HT-29 (cell line): Measurements from ENCODE around the gene MLC1. TPM values are rescaled to one million over a fixed set of nuclear protein-coding genes. Genes with fewer than 3 reads are reported as not detected.

Experiments
- DNase-seq: peaks from one replicate; pipeline ENCODE4 v3.0.0-alpha.2; 2015; ENCODE audit warnings: low spot score
- total RNA-seq: library from RNA; depleted of rRNA; stranded (reverse); fragments of >200 nt; shearing (Covaris generic); gene quantifications from 2 replicates; pipeline ENCODE4 v1.2.3, GENCODE V29; 2014

The MLC1 gene
- total RNA-seq, 1 experiment from 2014 or later, result not detected

- no peak for DNase-seq
Observed at GRCh38 chr22:50039669-50040443, 45.4 kb downstream of the MLC1 start.

GRCh38 chr22:50035976-50036724 lies 49.1 kb downstream of the MLC1 start:
- DNase-seq, result no peak

- no peak for DNase-seq
Observed at GRCh38 chr22:50035131-50035881, 49.9 kb downstream of the MLC1 start.

GRCh38 chr22:50034126-50035081 lies 50.8 kb downstream of the MLC1 start:
- DNase-seq, result no peak

GRCh38 chr22:50032941-50033601 lies 52.2 kb downstream of the MLC1 start:
- DNase-seq, result no peak

GRCh38 chr22:50032109-50032871 lies 52.9 kb downstream of the MLC1 start:
- DNase-seq, result no peak

- DNase-seq, result no peak
Observed at GRCh38 chr22:50031189-50032091, 53.8 kb downstream of the MLC1 start.

GRCh38 chr22:50030297-50031188 lies 54.7 kb downstream of the MLC1 start:
- DNase-seq, result peak; percentile 81

GRCh38 chr22:50027639-50028537 lies 57.3 kb downstream of the MLC1 start:
- peak; percentile 61 for DNase-seq

- no peak for DNase-seq
Observed at GRCh38 chr22:50025993-50026392, 59.2 kb downstream of the MLC1 start.

GRCh38 chr22:50022171-50022819 lies 62.9 kb downstream of the MLC1 start:
- no peak for DNase-seq

- no peak for DNase-seq
Observed at GRCh38 chr22:50020606-50021005, 64.6 kb downstream of the MLC1 start.

- DNase-seq, result no peak
Observed at GRCh38 chr22:50019316-50019715, 65.9 kb downstream of the MLC1 start.

GRCh38 chr22:50018608-50019285 lies 66.5 kb downstream of the MLC1 start:
- DNase-seq, result no peak

- no peak for DNase-seq
Observed at GRCh38 chr22:50017701-50018224, 67.5 kb downstream of the MLC1 start.
